Activated naive CD8-positive, alpha-beta T cell treated with anti-CD3 and anti-CD28 coated beads, Interleukin-2, amount 50 U/mL, for 24 hours (primary cell): ENCODE measurements around the gene LRCH1.

ENCODE experiments used
- ATAC-seq: fragments of 150-1000 bp; cut with Tn5 transposase; one replicate; pipeline ENCODE4 v1.10.0; 2021
- DNase-seq: peaks from one replicate; pipeline ENCODE4 v3.0.0; 2021
- H3K27ac Mint-ChIP-seq: one replicate; pipeline ENCODE4 v1.8.0; 2021; ENCODE audit warnings: mild to moderate bottlenecking, mixed read lengths
- H3K27me3 Mint-ChIP-seq: one replicate; pipeline ENCODE4 v1.8.0; 2021; ENCODE audit warnings: mixed read lengths
- H3K36me3 Mint-ChIP-seq: one replicate; pipeline ENCODE4 v1.8.0; 2021; ENCODE audit warnings: low read depth, mixed read lengths
- H3K4me1 Mint-ChIP-seq: one replicate; pipeline ENCODE4 v1.8.0; 2021; ENCODE audit warnings: mixed read lengths
- H3K4me3 Mint-ChIP-seq: one replicate; pipeline ENCODE4 v1.8.0; 2021; ENCODE audit warnings: mild to moderate bottlenecking, moderate library complexity, mixed read lengths
- H3K9me3 Mint-ChIP-seq: one replicate; pipeline ENCODE4 v1.8.0; 2021; ENCODE audit warnings: mixed read lengths

The LRCH1 gene

GRCh38 chr13:46546084-46546768, 6.7 kb upstream of the LRCH1 start:
- Mint-ChIP-seq H3K4me1 (peaks cover 10% of the 10 kb centered on the region), H3K4me3 (no peak overlapping the region), H3K27me3 (peaks cover 3% of the 10 kb centered on the region), H3K9me3 (no peaks in the 10 kb centered on the region), H3K36me3 (no peaks in the 10 kb centered on the region), H3K27ac (no peak overlapping the region)
- ATAC-seq, result no peak
- DNase-seq, result no peak

GRCh38 chr13:46550822-46551221, 2.1 kb upstream of the LRCH1 start:
- DNase-seq (no peak), ATAC-seq (no peak)
- Mint-ChIP-seq H3K27ac (no peak overlapping the region), H3K27me3 (peaks cover 3% of the 10 kb centered on the region), H3K36me3 (no peaks in the 10 kb centered on the region), H3K4me1 (peaks cover 31% of the 10 kb centered on the region), H3K4me3 (no peak overlapping the region), H3K9me3 (no peaks in the 10 kb centered on the region)

- Mint-ChIP-seq H3K4me1 (peaks cover 38% of the 10 kb centered on the region), H3K9me3 (no peaks in the 10 kb centered on the region), H3K27me3 (peaks cover 3% of the 10 kb centered on the region), H3K4me3 (peak overlapping the region; percentile 89), H3K27ac (no peak overlapping the region), H3K36me3 (no peaks in the 10 kb centered on the region)
- ATAC-seq (no peak), DNase-seq (peak; percentile 81)
Measured at GRCh38 chr13:46551410-46552302, 1.3 kb upstream of the LRCH1 start.

DNA sequence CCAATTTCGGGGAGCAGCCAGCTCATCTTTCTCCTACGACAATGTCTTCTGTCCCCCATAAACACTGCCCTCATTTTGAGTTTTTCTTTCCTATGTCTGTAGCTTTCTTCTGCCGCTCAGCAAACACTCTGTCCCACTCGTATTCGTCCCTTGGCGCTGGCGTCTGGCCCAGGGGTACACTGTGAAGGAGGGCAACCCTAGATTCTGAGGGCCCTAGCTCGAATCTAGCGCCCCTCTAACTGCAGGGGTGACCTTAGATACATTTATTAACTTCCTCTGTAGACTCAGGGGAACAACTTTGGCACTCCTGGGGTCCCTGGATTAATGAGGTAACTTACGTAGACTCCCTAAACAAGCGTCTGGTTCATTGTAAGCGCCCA, 677 bp upstream of the LRCH1 start:
- Mint-ChIP-seq H3K27ac (peak overlapping the region; percentile 81), H3K27me3 (peaks cover 3% of the 10 kb centered on the region), H3K9me3 (no peaks in the 10 kb centered on the region), H3K4me3 (peak overlapping the region; percentile 89), H3K36me3 (no peaks in the 10 kb centered on the region), H3K4me1 (peaks cover 42% of the 10 kb centered on the region)
- ATAC-seq (no peak), DNase-seq (no peak)

- peaks cover 2% of the 10 kb centered on the region for H3K36me3 Mint-ChIP-seq
- no peaks in the 10 kb centered on the region for H3K9me3 Mint-ChIP-seq
- DNase-seq, result no peak
- peaks cover 3% of the 10 kb centered on the region for H3K27me3 Mint-ChIP-seq
- H3K4me1 Mint-ChIP-seq, result peaks cover 47% of the 10 kb centered on the region
- H3K4me3 Mint-ChIP-seq, result peak overlapping the region; percentile 89
- peak overlapping the region; percentile 92 for H3K27ac Mint-ChIP-seq
- ATAC-seq, result peak; percentile 0
Measured at GRCh38 chr13:46553521-46553885, 533 bp downstream of the LRCH1 start.

DNA sequence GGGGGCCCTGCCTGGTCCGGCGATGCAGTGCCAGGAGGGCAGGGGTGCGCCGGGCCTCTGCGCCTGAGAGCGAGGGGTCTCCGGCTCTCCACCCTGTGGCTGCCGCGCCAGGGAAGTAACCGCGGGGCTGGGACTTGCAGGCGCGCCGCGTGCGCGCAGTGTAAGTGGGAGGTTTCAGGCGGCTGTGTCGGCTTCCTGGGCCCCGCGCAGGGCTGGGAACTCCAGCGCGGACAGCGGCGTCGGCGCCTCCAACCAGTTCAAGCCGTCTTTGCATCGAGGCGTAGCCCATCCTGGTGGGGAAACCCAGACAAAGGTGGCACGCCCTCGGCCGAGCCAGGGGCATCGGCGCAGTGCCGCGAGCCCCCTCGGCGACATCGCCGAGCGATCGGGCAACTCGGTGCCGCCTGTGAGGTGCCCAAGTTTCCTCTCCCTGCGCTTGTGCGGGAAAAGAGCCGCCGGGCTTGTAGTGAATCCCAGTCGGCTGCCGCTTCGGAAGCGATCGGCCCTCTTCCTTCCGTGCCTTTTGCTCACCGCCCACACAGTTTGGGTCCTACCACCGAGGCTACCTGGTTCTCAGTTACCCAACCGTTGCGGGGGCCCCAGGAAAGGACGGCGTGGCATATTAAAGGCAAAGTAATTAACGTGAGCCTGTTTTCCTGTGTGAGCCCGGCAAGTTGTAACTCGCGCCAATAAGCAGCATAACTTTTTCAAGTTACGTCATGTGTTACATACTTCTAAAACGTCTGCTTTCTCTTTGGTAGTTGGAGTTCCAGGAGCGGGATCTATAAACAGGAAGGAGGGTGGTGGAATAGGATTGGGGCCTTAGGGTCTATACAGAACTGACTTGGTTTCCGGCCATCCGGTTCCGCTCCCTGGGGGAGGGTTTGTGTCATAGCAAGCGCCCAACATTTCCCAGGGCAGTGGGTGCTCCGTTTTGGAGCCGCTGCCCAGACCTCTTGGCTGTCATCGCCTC, 1.2 kb downstream of the LRCH1 start:
- Mint-ChIP-seq H3K27ac (peak overlapping the region; percentile 92), H3K4me1 (peaks cover 51% of the 10 kb centered on the region)

DNA sequence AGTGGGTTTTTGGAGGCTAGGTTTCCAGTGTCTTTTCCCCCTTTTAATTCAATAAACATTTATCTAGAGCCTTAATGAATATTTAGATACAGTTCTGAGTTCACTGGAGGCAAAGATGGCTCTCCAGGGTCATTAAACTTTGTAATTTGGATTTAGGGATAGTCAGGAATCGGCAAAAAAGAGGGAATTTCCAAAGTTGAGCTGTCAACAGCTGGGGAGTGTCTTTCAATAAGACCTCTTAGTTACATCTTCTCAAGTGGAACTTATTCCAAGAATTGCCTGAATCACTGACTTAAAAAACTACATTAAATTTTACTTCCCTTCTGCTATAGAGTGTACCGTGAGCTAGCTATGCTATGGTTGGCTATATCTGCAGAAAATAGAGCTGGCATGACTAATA, 2.0 kb downstream of the LRCH1 start:
- DNase-seq (no peak), ATAC-seq (no peak)
- Mint-ChIP-seq H3K4me1 (peaks cover 56% of the 10 kb centered on the region), H3K9me3 (no peaks in the 10 kb centered on the region), H3K36me3 (peaks cover 2% of the 10 kb centered on the region), H3K27ac (peak overlapping the region; percentile 92), H3K27me3 (no peaks in the 10 kb centered on the region), H3K4me3 (peak overlapping the region; percentile 89)

More for the DNA sequence above, 1.2 kb downstream of the LRCH1 start:
- Mint-ChIP-seq H3K27me3 (no peaks in the 10 kb centered on the region), H3K36me3 (peaks cover 2% of the 10 kb centered on the region), H3K4me3 (peak overlapping the region; percentile 89), H3K9me3 (no peaks in the 10 kb centered on the region)
- peak; percentile 73 for DNase-seq
- ATAC-seq, result peak; percentile 70

DNA sequence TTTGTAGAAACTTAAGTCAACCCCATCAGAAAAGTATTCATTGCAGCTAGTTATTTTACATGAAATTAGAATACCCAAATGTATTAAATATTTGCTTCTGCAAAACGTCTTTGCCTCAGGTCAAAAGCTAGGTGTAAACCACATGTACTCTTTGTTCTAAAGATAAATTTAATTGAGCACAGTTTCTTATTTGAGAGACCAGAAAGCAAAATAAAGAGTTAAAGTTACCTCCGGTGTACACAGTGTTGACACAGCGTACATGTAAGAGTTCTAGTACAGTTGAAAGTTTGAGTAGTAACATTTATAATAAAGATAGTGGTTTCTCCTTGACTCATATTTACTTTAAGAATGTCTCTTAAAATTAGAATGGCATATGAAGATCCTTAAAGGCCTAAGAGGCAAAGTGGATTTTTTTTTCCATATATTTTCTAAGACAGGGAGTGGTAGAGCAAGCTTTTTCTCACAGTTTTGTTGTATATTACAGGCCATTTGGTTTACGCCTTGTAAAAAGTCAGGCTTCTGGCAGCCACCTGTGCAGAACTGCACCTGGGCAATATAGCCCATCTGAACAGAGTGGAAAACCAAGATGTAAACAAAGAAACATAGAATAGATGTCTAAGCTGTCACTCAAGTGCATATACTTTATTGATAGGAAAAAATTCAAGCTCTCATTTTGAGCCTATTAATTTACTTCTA, 2.9 kb downstream of the LRCH1 start:
- peak overlapping the region; percentile 89 for H3K4me3 Mint-ChIP-seq
- H3K27ac Mint-ChIP-seq, result no peak overlapping the region
- no peaks in the 10 kb centered on the region for H3K9me3 Mint-ChIP-seq
- H3K27me3 Mint-ChIP-seq, result no peaks in the 10 kb centered on the region
- peaks cover 2% of the 10 kb centered on the region for H3K36me3 Mint-ChIP-seq
- no peak for ATAC-seq
- H3K4me1 Mint-ChIP-seq, result peaks cover 56% of the 10 kb centered on the region
- DNase-seq, result no peak

DNA sequence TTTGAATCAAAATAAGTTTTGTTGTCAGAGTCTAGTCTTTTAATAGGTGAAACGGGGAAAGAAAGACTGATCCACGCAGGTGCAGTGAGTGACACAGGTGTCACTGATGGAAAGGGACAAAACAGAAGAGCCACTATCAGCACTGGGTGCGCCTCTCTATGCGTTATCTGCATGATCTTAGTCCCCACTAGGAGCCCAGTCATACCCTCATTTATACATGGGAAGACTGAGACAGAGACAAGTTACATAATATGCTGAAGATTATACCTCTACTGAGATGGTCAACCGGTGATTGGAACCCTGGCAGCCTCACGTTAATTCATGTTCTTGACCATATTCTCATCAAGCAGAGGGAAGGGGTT, 3.4 kb downstream of the LRCH1 start:
- H3K36me3 Mint-ChIP-seq, result peaks cover 2% of the 10 kb centered on the region
- H3K4me1 Mint-ChIP-seq, result peaks cover 53% of the 10 kb centered on the region
- H3K27ac Mint-ChIP-seq, result no peak overlapping the region
- no peak overlapping the region for H3K4me3 Mint-ChIP-seq
- H3K9me3 Mint-ChIP-seq, result no peaks in the 10 kb centered on the region
- DNase-seq, result no peak
- ATAC-seq, result no peak
- H3K27me3 Mint-ChIP-seq, result no peaks in the 10 kb centered on the region

DNA sequence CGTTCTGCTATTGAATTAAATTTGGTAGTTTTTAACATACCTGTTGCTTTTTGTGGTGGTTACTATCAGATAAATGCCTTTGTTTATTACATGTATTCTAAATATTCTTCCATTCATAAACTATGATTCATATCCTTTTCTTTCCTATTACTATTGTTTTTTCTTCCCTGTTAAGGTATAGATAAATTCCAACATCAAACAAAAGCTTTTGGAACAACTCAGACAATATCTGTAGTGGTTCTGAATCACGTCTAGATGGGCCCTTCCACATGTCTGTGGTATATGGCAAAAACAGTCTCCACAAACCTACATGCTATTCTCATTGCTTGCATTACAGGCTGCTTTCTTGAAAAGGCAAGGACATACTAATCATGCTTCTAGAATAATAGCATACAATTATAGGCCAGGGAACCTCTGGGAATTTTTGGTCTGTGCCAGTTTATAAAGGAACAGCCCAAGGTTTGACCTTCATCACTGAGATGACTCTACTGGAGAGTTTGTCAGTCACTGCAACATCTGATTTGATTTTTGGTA, 6.4 kb downstream of the LRCH1 start:
- Mint-ChIP-seq H3K27me3 (no peaks in the 10 kb centered on the region), H3K27ac (no peak overlapping the region)

DNA sequence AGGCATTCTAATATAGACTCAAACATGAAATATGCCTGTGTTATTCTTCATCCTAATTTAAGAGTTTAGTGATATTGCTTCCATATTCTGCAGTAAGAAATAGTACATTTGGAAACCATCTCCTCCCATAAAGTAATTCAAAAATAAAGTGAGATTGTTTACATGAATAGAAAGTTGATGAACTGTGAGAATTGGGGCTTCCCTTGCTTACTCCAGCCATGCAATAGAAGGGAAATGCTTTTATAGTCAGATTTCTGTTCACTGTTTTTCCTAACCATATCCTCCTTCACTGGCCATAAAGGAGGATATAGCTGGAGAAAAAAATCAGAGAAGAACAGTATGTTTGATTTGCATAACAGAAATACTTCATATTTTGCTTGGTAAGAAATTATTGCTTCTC, 7.8 kb downstream of the LRCH1 start:
- H3K36me3 Mint-ChIP-seq, result peaks cover 2% of the 10 kb centered on the region
- H3K4me3 Mint-ChIP-seq, result no peak overlapping the region
- H3K27ac Mint-ChIP-seq, result no peak overlapping the region
- ATAC-seq (no peak), DNase-seq (no peak)
- no peaks in the 10 kb centered on the region for H3K9me3 Mint-ChIP-seq
- H3K27me3 Mint-ChIP-seq, result no peaks in the 10 kb centered on the region
- peaks cover 37% of the 10 kb centered on the region for H3K4me1 Mint-ChIP-seq

More for the DNA sequence above, 6.4 kb downstream of the LRCH1 start:
- peaks cover 41% of the 10 kb centered on the region for H3K4me1 Mint-ChIP-seq
- ATAC-seq (no peak), DNase-seq (no peak)
- H3K9me3 Mint-ChIP-seq, result no peaks in the 10 kb centered on the region
- H3K4me3 Mint-ChIP-seq, result no peak overlapping the region
- peaks cover 2% of the 10 kb centered on the region for H3K36me3 Mint-ChIP-seq

DNA sequence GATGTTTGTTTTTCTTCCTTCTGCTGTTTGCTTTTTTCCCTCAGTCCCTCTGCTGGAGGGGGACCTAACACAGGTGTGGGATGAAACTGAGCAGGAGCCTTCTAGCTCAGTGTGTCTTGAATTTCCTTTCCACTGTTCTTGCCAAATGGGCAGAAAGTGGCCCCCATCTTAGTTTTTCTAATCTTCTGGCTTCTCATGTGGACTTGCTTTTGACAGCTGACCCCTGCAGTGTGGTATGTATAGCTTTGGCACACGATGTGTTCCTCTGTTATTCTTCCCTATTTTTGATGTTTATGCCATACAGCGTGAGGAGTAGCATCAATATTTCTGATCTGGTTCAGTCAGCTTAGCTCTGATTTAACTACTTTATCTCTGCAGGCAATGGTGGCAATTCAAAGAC, 8.3 kb downstream of the LRCH1 start:
- Mint-ChIP-seq H3K27ac (no peak overlapping the region), H3K27me3 (no peaks in the 10 kb centered on the region), H3K4me3 (no peak overlapping the region), H3K36me3 (peaks cover 2% of the 10 kb centered on the region), H3K4me1 (peaks cover 35% of the 10 kb centered on the region), H3K9me3 (no peaks in the 10 kb centered on the region)
- ATAC-seq (no peak), DNase-seq (no peak)

GRCh38 chr13:46561691-46562090, 8.7 kb downstream of the LRCH1 start:
- Mint-ChIP-seq H3K36me3 (peaks cover 2% of the 10 kb centered on the region), H3K4me1 (peaks cover 37% of the 10 kb centered on the region), H3K27me3 (no peaks in the 10 kb centered on the region), H3K4me3 (no peak overlapping the region), H3K27ac (no peak overlapping the region), H3K9me3 (no peaks in the 10 kb centered on the region)
- ATAC-seq (no peak), DNase-seq (no peak)

- H3K27me3 Mint-ChIP-seq, result no peaks in the 10 kb centered on the region
- no peak for DNase-seq
- H3K4me3 Mint-ChIP-seq, result no peak overlapping the region
- peaks cover 33% of the 10 kb centered on the region for H3K4me1 Mint-ChIP-seq
- no peaks in the 10 kb centered on the region for H3K9me3 Mint-ChIP-seq
- H3K36me3 Mint-ChIP-seq, result peaks cover 2% of the 10 kb centered on the region
- no peak for ATAC-seq
- H3K27ac Mint-ChIP-seq, result no peak overlapping the region
Measured at GRCh38 chr13:46562152-46562551, 9.2 kb downstream of the LRCH1 start.
